Superior temporal gyrus (tissue), 1 donor: ENCODE results near the gene PERM1.
"Not testable (repeated sequence)": the region's sequence is repeated elsewhere in the genome, so short reads cannot be mapped to it uniquely, and the experiment has no call there.

Experiments used
- DNase-seq: peaks from one replicate; pipeline ENCODE4 v3.0.0-alpha.2; 2016; ENCODE audit errors: extremely low spot score

The PERM1 gene, protein sequence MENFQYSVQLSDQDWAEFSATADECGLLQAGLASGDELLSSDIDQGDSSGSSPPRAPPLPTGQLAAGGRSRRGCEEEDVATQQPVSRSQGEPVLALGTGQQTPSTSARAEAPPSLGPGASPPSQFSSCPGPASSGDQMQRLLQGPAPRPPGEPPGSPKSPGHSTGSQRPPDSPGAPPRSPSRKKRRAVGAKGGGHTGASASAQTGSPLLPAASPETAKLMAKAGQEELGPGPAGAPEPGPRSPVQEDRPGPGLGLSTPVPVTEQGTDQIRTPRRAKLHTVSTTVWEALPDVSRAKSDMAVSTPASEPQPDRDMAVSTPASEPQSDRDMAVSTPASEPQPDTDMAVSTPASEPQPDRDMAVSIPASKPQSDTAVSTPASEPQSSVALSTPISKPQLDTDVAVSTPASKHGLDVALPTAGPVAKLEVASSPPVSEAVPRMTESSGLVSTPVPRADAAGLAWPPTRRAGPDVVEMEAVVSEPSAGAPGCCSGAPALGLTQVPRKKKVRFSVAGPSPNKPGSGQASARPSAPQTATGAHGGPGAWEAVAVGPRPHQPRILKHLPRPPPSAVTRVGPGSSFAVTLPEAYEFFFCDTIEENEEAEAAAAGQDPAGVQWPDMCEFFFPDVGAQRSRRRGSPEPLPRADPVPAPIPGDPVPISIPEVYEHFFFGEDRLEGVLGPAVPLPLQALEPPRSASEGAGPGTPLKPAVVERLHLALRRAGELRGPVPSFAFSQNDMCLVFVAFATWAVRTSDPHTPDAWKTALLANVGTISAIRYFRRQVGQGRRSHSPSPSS

DNA sequence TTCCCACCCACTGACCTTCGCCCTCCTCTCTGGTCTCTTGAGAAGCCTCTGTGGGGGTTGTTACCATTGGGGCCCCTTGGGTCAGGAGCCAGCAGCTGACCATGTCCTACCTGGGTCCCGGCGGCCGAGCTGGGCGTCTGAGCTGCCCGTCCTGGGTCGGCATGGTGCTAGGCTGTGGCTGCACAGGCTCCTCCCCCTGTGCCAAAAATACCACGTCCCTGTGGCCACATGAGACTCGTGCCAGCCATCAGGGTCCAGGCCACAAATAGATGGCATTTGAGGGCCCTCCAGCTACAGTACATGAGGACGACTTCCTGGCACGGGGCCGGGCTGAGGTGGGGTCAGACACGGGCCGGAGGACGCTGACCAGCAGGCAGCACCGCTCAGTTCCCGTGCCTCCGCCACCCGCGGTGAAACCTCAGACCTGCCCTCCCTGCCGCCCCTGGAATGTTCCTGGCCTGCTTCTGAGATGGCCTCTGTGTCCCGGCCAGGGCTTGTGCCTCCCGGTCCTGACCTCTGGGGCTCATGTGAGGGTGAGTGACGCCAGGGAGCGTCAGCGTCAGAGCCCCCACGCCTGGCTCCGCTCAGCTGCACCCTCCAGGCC is at the start of gene PERM1:
Gene PERM1 (minus strand): TSS at position 139 of the 604 bp plus-strand sequence. CDS start 1,064 bp downstream, outside the sequence.
- DNase-seq = no peak

DNA sequence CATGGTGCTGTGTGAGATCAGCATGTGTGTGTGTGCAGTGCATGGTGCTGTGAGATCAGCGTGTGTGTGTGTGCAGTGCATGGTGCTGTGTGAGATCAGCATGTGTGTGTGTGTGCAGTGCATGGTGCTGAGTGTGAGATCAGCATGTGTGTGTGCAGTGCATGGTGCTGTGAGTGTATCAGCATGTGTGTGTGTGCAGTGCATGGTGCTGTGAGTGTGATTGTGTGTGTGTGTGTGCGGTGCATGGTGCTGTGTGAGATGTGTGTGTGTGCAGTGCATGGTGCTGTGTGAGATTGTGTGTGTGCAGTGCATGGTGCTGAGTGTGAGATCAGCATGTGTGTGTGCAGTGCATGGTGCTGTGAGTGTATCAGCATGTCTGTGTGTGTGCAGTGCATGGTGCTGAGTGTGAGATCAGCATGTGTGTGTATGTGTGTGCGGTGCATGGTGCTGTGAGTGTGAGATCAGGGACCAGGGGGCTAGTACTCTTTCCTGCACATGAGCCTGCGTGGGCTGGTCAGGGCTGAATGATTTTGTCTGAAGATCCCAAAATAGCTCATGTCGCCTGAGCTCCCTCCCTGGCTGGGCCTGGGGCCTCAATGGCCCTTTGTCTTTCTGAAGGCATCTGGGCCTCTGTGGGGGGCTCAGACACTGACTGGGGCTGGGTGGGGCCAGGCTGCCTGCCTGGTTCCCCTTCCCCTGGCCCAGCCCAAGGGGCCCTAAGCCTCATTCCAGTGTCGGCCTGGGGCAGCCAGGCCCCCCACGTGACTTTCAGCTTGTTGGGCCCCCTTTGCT is 49.2 kb upstream of the PERM1 start:
- not testable (repeated sequence) for DNase-seq

DNA sequence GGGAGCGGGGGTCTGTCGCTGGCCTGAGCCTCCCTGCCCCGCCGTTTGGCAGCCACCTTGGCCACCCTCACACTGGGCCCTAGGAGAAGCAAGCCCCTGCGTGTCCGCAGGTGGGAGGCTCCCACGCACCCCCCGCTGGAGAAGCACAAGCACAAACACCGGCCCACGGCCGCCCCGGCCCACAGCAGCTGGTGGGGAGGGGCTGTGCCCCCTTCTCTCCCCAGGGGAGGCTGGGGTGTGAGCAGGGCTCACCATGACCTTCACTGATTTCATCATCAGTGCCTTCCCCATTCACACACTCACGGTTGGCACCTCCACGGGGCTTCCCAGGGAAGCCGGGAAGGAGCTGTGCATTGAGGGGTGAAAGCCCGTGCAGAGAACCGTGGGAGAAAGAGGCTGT is 45.9 kb upstream of the PERM1 start:
- DNase-seq = no peak

DNA sequence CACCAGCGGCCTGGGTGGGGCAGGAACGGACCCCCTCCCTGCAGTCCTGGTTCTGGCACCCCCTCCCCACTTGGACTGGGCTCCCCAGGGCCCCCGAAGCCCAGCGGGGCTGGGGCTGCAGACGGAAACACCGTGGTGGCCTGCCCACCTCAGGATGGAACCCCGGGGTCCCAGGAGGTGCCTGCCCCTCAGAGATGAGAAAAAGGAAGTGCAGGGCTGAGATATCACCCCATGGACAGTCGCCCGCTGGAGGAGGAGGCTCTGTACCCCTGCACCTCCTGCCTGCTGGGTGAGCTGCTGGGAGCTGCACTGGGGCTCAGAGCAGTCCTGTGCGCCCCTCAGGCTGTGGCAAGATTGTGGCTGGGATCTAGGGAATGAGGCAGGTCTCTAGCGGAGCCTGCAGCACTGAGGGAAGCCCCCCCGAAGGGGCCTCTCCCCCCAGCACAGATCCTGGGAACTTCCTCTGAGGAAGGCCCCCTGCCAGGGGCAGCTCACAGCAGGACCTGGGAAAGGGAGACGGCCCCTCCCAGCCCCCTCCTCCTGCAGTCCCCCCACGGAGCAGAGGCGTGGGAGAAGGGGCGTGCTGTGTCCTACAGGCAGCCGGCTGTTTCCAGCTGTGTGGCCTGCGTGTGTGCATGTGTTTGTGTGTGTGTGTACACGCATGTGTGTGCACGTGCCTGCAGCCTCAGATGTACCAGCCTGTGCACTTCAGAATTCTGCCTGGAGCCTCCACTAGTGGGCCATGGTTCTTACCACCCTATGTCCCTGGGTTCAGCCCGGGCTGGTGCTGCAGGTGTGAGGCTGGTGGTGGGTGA is 44.9 kb upstream of the PERM1 start:
- no peak for DNase-seq

DNA sequence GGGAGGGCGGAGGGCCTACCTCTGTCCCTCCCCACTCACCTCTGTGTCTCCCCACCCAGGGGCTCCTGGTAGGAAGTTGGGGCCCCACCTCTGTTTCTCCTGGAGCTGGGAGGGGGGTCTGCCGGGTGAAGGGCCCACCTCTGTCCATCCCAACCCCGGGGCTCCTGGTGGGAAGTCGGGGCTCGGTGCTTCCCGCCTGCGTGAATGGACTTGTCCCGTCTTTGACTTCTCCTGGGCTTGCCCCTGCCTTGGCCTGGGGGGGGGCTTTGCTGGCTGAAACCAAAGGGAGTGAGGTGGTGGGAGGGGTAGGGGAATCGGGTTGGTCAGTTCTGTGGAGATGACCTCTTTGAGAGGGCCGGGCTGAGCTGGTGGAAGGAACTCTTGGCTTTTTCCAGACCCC is 43.8 kb upstream of the PERM1 start:
- DNase-seq = no peak

DNA sequence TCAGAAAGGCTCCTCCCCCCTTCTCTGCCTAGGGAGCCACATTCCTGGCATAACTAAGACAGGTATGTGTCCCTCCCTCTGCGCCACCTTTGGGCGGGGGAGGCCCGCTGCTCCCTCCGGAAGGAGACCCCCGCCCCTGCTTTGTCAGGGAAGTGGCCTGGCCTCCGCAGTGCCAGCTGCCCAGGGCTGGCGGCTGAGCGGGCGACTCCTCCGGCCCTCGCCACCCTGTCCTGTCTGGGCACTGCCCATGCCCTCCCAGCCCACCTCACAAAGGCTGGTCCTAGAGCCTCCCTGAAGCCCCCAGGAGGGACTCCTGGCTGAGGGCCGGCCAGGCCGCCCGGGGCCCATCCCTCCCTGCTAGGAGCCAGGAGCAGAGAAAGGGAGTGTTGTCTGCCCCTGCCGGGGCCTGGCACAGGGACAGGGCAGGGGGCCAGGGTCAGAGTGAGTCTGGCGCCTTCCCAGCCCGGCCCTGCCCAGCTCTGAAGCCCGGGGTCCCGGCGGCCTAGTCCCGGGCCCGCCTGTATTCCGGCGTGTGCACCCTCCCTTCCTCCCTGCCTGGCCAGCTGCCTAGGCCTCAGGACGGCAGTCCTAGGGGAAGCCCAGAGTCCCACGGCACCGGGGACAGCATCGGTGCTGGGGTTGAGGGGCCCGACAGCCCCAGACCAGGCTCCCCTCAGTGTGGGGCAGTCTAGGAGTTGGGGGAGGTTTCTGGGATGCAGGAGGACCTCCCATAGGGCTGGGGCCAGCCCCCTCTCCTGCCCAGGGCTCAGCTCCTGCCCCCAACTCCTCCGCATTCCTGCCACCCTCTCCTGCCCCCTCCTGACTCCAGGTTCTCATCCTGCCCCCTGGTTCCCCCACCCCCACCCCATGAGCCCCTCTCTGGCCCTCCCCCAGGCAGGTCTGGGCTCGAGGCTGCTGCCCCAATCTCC is 43.1 kb upstream of the PERM1 start:
- DNase-seq = no peak

DNA sequence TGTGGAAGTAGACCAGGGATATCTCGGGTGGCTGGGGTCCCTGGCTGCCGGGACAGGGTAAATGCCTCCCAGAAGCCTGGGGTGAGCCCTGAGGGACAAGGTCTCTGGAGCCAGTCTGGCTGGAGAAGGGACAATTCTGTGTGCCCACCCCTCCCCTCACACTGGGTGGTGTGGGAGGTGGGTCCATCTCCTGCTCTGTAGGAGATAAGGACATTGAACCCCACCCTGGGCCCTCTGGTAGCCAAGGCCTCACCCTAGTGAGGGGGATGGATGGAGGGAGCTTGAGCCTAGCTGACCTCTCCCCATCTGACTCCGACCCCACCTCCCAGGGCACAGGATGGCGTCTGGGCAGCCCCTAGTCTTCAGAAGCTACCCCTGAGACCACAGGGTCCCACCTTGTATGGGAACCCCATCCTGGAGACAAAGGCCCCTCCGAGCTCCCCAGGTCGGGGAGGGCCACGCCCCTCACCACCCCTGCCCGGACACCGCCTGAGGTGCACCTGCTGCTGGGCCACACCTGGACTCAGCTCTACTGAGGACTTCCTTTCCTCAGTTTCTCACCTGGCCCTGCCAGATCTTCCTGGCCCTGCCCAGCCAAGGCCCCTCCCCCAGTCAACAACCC is 42.4 kb upstream of the PERM1 start:
- no peak for DNase-seq

DNA sequence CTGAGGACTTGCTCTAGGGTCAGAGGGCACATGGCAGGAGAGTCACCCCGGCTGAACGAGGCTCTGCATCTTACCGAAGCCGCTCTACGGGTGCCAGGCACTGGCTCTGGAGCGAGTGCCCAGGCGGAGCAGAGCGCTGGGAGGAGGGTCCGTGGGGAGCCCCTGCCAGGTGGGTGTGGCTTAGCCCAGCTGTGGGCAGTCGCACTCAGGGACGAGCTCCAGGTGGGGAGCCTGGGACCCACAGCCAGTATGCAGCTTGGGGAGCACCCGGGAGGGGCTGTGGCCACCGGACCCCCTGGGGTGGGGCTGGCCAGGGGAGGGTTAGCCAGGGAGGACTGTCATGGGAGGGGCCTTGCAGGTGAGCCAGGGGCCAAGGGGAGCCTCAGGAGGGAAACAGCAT is 41.8 kb upstream of the PERM1 start:
- no peak for DNase-seq

DNA sequence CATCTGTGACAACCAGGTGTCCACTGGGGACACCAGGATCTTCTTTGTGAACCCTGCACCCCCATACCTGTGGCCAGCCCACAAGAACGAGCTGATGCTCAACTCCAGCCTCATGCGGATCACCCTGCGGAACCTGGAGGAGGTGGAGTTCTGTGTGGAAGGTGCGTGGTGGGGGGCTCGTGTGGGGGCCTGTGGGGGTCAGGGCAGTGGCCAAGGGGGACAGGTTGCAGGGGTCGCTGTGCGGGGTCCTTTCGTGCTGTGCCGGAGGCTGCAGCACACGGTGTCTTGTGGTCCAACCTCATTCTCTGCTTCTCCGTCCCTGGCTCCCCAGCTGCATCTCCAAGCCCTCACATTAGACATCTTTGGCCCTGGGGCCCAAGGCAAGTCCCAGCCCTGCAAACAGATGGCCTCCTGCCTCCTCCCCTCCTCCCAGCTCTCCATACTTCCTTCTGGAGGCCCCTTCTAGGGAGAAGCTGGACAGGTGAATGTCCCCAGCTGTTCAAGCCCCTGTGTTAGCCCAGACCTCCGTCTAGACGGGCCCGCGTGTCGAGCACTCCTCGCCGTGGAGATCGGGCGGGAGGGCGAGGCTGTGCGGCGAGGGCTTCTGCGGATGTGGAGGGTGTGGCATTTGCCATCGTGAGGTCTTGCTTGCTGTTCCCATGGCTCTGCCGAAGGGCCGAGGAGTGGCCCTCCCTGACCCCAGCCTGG is 40.6 kb upstream of the PERM1 start:
- DNase-seq = no peak

DNA sequence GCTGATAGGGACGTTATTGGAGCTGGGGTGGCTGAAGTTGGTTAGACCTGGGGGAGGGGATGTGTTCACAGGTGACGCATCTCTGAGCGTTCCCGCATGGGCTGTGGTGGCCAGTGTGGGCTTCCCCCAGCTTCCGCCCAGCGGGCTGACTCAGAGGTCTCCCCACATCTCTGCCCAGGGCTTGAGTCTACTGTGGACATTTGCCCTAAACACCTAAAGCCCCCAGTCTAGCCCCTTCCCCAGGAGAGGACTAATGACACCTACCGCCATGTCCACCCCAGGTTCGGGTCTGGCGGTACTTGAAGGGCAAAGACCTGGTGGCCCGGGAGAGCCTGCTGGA is 40.0 kb upstream of the PERM1 start:
- no peak for DNase-seq

DNA sequence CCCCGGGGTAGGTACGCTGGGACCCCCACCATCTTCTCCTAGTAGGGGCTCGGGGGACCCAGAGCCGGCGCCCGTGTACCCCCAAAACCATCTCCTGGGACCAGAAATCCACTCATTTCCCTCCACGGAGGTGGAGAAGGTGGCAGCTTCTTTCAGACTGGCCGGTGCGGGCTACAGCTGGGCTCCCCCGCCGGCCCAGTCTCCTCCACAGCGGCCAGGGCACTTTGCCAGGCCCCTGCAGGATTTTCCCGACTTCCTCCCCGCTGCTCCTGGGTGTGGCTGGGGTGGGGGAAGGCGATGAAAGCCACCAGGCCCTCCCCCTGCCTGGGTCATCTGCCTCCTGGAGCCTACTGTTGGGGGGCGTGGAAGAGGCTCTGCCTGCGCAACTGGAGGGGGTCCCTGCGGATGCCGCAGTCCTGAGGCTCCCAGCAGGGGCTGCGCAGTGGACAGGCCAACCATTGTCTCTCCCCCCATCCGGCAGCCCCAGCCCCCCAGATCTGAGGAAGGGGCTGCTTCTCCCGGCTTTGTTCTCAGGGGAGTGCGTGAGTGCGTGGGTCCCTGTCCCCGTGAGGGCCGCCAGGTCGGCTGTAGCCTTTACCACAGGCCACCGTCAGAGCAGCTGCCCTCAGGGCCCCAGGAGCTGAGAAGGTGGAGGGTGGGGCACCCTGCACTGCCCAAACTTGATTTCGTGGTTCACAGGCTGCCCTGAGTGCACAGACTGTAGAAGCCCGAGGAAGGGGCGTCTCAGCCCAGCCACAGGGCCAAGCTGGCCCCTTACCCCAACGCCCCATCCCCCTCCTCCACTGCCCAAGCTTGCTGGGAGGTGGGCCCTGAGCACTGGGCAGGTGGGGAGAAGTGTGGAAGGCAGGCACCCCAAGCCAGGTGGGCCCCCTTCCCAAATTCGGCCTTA is 39.4 kb upstream of the PERM1 start:
- no peak for DNase-seq

DNA sequence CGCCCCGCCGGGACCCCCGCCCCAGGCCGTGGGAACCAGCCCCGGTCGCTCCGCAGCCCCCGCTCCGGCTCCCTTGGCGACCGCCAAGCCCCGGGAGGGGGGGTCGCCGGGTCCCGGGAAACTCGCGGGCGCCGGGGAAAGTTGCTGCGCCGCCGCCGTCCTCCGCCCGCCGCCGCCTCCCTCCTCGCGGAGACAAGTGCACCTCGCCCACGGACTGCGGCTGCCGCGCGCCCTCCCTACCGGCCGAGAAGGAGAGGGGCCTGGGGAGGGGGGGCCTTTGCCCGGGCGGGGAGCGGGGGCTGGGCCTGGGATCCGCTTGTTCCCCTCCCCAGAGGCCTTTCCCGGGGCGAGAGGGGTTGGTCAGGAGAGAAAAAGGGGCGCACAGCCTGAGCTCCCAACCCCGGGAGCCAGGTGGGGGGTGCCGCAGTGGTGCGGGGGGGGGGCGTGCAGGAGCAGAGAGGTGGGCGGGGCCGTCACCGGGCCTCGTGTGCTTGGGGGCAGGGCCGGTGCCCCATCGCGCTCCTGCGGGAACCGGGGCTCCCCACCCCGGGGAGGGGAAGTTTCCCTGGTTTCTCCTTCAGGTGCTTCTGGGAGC is 38.6 kb upstream of the PERM1 start:
- DNase-seq = no peak

DNA sequence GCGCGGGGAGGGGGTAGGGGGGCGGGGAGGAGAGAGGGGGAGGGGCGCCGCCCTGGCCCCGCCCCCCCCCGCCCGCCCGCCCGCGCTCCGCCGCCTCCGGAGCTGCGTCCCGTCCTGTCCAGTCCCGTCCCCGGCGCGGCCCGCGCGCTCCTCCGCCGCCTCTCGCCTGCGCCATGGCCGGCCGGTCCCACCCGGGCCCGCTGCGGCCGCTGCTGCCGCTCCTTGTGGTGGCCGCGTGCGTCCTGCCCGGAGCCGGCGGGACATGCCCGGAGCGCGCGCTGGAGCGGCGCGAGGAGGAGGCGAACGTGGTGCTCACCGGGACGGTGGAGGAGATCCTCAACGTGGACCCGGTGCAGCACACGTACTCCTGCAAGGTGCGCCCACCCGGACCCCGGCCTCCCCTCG is 38.1 kb upstream of the PERM1 start, which contains the start of gene AGRN:
Gene AGRN (plus strand): TSS at position 121 of the 405 bp plus-strand sequence. CDS start 53 bp downstream, at position 174.
- no peak for DNase-seq

DNA sequence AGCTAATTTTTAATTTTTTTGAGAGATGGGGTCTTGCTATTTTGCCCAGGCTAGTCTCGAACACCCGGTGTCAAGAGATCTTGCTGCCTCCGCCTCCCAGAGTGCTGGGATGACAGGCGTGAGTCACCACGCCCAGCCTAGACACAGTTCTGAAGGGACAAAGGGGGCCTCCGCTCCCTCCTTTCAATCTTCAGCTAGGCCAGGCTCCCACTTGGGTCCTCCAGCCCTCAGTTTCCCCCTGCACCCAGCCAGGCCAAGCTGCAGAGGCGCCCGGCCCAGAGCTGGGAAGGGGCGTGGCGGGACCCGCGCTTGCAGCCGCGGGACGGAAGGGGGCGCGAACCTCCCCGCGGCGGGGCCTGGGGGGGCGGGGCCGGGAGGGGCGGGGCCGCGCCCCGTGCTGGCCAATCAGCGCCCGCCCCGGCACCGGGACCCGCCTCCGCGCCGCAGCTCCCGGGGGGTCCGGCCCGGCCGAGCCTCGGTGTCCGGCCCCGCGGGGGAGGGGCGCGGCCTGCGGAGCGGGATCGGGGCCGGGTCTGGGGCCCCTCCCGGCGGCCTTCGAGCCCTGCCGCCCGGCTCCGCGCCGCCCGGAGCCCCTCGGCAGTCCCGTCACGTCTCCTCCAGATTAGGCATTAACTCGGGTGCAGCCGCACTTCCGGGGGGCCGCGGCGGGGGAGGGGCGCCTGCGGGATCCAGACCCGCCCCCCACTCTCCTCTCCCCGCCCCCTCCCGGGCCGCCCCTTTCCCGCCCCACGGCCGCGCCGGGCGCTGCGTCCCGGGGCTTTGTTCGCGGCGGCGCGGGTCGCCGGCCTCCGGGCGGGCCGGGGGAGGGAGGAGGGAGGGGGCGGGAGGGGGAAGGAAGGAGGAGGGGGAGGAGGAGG is 37.5 kb upstream of the PERM1 start:
- DNase-seq = peak; percentile 72

DNA sequence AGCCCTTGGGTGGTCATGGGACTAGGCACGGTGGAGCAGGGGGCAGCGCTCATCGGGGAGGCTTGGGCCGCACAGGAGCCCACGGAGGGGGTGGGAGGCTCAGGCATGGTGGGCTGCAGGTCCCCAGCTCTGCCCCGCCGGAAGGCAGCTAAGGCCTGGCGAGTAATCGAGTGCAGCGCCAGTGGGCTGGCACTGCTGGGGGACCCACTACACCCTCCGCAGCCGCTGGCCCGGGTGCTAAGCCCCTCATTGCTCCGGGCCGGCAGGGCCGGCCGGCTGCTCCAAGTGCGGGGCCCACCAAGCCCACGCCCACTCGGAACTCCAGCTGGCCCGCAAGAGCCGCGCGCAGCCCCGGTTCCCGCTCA is 36.4 kb upstream of the PERM1 start:
- not testable (repeated sequence) for DNase-seq
